Bronchial epithelial cell (primary cell): ENCODE results near the gene FNDC3B. TPM values are rescaled to one million over a fixed set of nuclear protein-coding genes. Genes with fewer than 3 reads are reported as not detected.
A peak's percentile ranks its signal among the peaks of the same experiment; 100 is the strongest.

Experiments used
- DNase-seq: peaks from one replicate; pipeline ENCODE4 v3.0.0-alpha.2; 2010; ENCODE audit warnings: low read depth
- FAIRE-seq: peaks from 2 replicates; lab custom pipeline; 2011; peaks lifted over from hg19 to GRCh38; lab: Jason Lieb, UNC
- H3K27me3 ChIP-seq: 2 replicates; pipeline ENCODE4 v1.5.1; 2011; ENCODE audit warnings: low read length; ENCODE audit not compliant: control insufficient read depth, insufficient read depth
- H3K36me3 ChIP-seq: 2 replicates; pipeline ENCODE4 v1.5.1; 2011; ENCODE audit warnings: low read length; ENCODE audit not compliant: control insufficient read depth, insufficient read depth
- H3K4me3 ChIP-seq: 2 replicates; pipeline ENCODE4 v1.5.1; 2011; ENCODE audit warnings: mild to moderate bottlenecking, low read depth, low read length, control low read depth
- CTCF ChIP-seq: IDR thresholded peaks from 2 replicates; pipeline ENCODE4 v1.5.1; 2011; ENCODE audit warnings: mild to moderate bottlenecking, moderate library complexity, low read length, control low read depth, inconsistent platforms; ENCODE audit not compliant: insufficient read depth, severe bottlenecking
- total RNA-seq: library from RNA; depleted of rRNA; stranded (reverse); fragments of >200 nt; gene quantifications from 2 replicates; pipeline ENCODE4 v1.2.1, GENCODE V29; 2014

The FNDC3B gene
- total RNA-seq, 1 donor from 2014 or later = 39.2 TPM

GRCh38 chr3:172201870-172202236 is 162.5 kb downstream of the FNDC3B start:
- no peak for TF ChIP-seq CTCF
- DNase-seq (peak; percentile 62), FAIRE-seq (no peak)
- no peaks in the 10 kb centered on the region for H3K36me3 ChIP-seq
- H3K4me3 ChIP-seq = no peak overlapping the region
- H3K27me3 ChIP-seq = no peaks in the 10 kb centered on the region

GRCh38 chr3:172202797-172203196 is 163.4 kb downstream of the FNDC3B start:
- Histone ChIP-seq H3K27me3 (no peaks in the 10 kb centered on the region), H3K36me3 (no peaks in the 10 kb centered on the region), H3K4me3 (no peak overlapping the region)
- no peak for FAIRE-seq
- no peak for DNase-seq
- TF ChIP-seq CTCF = no peak

GRCh38 chr3:172203522-172204258 is 164.3 kb downstream of the FNDC3B start:
- no peak for TF ChIP-seq CTCF
- H3K36me3 ChIP-seq = no peaks in the 10 kb centered on the region
- H3K4me3 ChIP-seq = no peak overlapping the region
- DNase-seq (peak; percentile 41), FAIRE-seq (no peak)
- no peaks in the 10 kb centered on the region for H3K27me3 ChIP-seq

- H3K27me3 ChIP-seq = no peaks in the 10 kb centered on the region
- H3K36me3 ChIP-seq = peaks cover 2% of the 10 kb centered on the region
- no peak overlapping the region for H3K4me3 ChIP-seq
- no peak for FAIRE-seq
- DNase-seq = no peak
- no peak for TF ChIP-seq CTCF
These were observed 165.3 kb downstream of the FNDC3B start for GRCh38 chr3:172204716-172205115.

- peak; percentile 35 for DNase-seq
- Histone ChIP-seq H3K4me3 (no peak overlapping the region), H3K27me3 (no peaks in the 10 kb centered on the region), H3K36me3 (peaks cover 2% of the 10 kb centered on the region)
- TF ChIP-seq CTCF = no peak
- no peak for FAIRE-seq
These were observed 169.4 kb downstream of the FNDC3B start for GRCh38 chr3:172208586-172209332.
